Measurements from ENCODE around the gene SMIM14.
A peak's percentile ranks its signal among the peaks of the same experiment; 100 is the strongest.
"Not testable (repeated sequence)": the region's sequence is repeated elsewhere in the genome, so short reads cannot be mapped to it uniquely, and the experiment has no call there.

SMIM14 gene

GRCh38 chr4:39591290-39591689 lies 47.4 kb downstream of the SMIM14 start:
- DNase-seq, result no peak

- DNase-seq, result no peak
Observed at GRCh38 chr4:39587881-39588280, 50.8 kb downstream of the SMIM14 start.

GRCh38 chr4:39574946-39575345 lies 63.7 kb downstream of the SMIM14 start:
- no peak for DNase-seq

- no peak for DNase-seq
Observed at GRCh38 chr4:39571504-39571903, 67.2 kb downstream of the SMIM14 start.

- DNase-seq, result no peak
Observed at GRCh38 chr4:39571054-39571453, 67.6 kb downstream of the SMIM14 start.

- no peak for DNase-seq
Observed at GRCh38 chr4:39569209-39569608, 69.5 kb downstream of the SMIM14 start.

GRCh38 chr4:39568805-39569204 lies 69.9 kb downstream of the SMIM14 start:
- DNase-seq, result peak; percentile 24

GRCh38 chr4:39565878-39566600 lies 72.6 kb downstream of the SMIM14 start:
- no peak for DNase-seq

GRCh38 chr4:39563346-39563847 lies 75.3 kb downstream of the SMIM14 start:
- DNase-seq, result no peak

GRCh38 chr4:39562792-39563191 lies 75.9 kb downstream of the SMIM14 start:
- DNase-seq, result no peak

- no peak for DNase-seq
Observed at GRCh38 chr4:39559626-39560025, 79.0 kb downstream of the SMIM14 start.

GRCh38 chr4:39555472-39555871 lies 83.2 kb downstream of the SMIM14 start:
- no peak for DNase-seq

GRCh38 chr4:39548425-39549067 lies 90.1 kb downstream of the SMIM14 start:
- no peak for DNase-seq

- DNase-seq, result no peak
Observed at GRCh38 chr4:39544580-39545315, 93.9 kb downstream of the SMIM14 start.

GRCh38 chr4:39544080-39544479 lies 94.6 kb downstream of the SMIM14 start:
- DNase-seq, result not testable (repeated sequence)

GRCh38 chr4:39543034-39543433 lies 95.6 kb downstream of the SMIM14 start:
- no peak for DNase-seq

GRCh38 chr4:39542611-39543012 lies 96.1 kb downstream of the SMIM14 start:
- DNase-seq, result no peak

GRCh38 chr4:39541987-39542610 lies 96.6 kb downstream of the SMIM14 start:
- no peak for DNase-seq

GRCh38 chr4:39539089-39539611 lies 99.5 kb downstream of the SMIM14 start:
- DNase-seq, result no peak

- DNase-seq, result no peak
Observed at GRCh38 chr4:39533541-39533940, 105.1 kb downstream of the SMIM14 start.

GRCh38 chr4:39532237-39532636 lies 106.4 kb downstream of the SMIM14 start:
- not testable (repeated sequence) for DNase-seq

- no peak for DNase-seq
Observed at GRCh38 chr4:39530682-39531081, 108.0 kb downstream of the SMIM14 start.

- no peak for DNase-seq
Observed at GRCh38 chr4:39529534-39529933, 109.1 kb downstream of the SMIM14 start.

Measured in CD4-positive, alpha-beta T cell treated with Interleukin-10 for 1 hour (primary cell).